GM18951 (cell line): ENCODE data around the gene GPR152.
"Not testable (repeated sequence)": the region's sequence is repeated elsewhere in the genome, so short reads cannot be mapped to it uniquely, and the experiment has no call there.

Source experiments
- POLR2A ChIP-seq: IDR thresholded peaks from 4 replicates; pipeline ENCODE4 v1.6.1; 2011; ENCODE audit warnings: mild to moderate bottlenecking; ENCODE audit not compliant: insufficient read length, insufficient read depth; ENCODE audit errors: extremely low read depth
- in situ Hi-C: fragments of 300-500 bp; cut with MboI; formaldehyde crosslinking; loops from one replicate; pipeline ENCODE4 v1.12.0; 2022; ENCODE audit warnings: low sequenced_read_pairs, mixed read lengths, inconsistent platforms; ENCODE audit not compliant: unreplicated experiment

GPR152 gene

GRCh38 chr11:67482827-67483798, 30.6 kb upstream of the GPR152 start, which contains the start of gene AIP:
TSS of gene AIP (plus strand) at chr11:67483026. CDS start at chr11:67483159, 133 bp downstream.
- TF ChIP-seq POLR2A, result peak; percentile 85
- in situ Hi-C loops, result no loop called here

- TF ChIP-seq POLR2A, result no peak
- in situ Hi-C loops, result no loop called here
Measured at GRCh38 chr11:67482275-67482826, 29.8 kb upstream of the GPR152 start.

GRCh38 chr11:67477344-67478050, 25.0 kb upstream of the GPR152 start:
- in situ Hi-C loops, result not testable (repeated sequence)

- in situ Hi-C loops, result not testable (repeated sequence)
Measured at GRCh38 chr11:67476692-67477091, 24.2 kb upstream of the GPR152 start.

GRCh38 chr11:67472882-67473281, 20.4 kb upstream of the GPR152 start:
- in situ Hi-C loops, result no loop called here
- TF ChIP-seq POLR2A, result no peak

GRCh38 chr11:67470337-67471002, 17.9 kb upstream of the GPR152 start:
- TF ChIP-seq POLR2A, result no peak
- in situ Hi-C loops, result no loop called here

GRCh38 chr11:67469508-67469811, 16.9 kb upstream of the GPR152 start:
- no peak for TF ChIP-seq POLR2A
- in situ Hi-C loops, result no loop called here

GRCh38 chr11:67468759-67469507, 16.4 kb upstream of the GPR152 start, which contains the start of gene TMEM134:
TSS of gene TMEM134 (minus strand) at chr11:67469251. CDS start at chr11:67469192, 59 bp downstream.
- TF ChIP-seq POLR2A, result peak; percentile 86
- in situ Hi-C loops, result no loop called here

- in situ Hi-C loops, result no loop called here
- TF ChIP-seq POLR2A, result no peak
Measured at GRCh38 chr11:67468456-67468758, 15.9 kb upstream of the GPR152 start.

GRCh38 chr11:67468056-67468455, 15.5 kb upstream of the GPR152 start:
- TF ChIP-seq POLR2A, result peak; percentile 1
- in situ Hi-C loops, result no loop called here

- no peak for TF ChIP-seq POLR2A
- in situ Hi-C loops, result no loop called here
Measured at GRCh38 chr11:67466962-67467771, 14.6 kb upstream of the GPR152 start.

GRCh38 chr11:67466367-67466766, 13.8 kb upstream of the GPR152 start:
- in situ Hi-C loops, result no loop called here
- TF ChIP-seq POLR2A, result no peak

- in situ Hi-C loops, result not testable (repeated sequence)
Measured at GRCh38 chr11:67465530-67465929, 13.0 kb upstream of the GPR152 start.
